T-cell (primary cell): ENCODE measurements around the gene NUDT6. TPM values are rescaled to one million over a fixed set of nuclear protein-coding genes. Genes with fewer than 3 reads are reported as not detected.

ENCODE experiments used
- ATAC-seq, 4 experiments: fragments of 200-7000 bp in 3 of 4; fragments of 150-1000 bp in 1 of 4; cut with Tn5 transposase; replicated peaks in 1 of 4; 1 replicate in 3 of 4; 2 replicates in 1 of 4; pipeline ENCODE4 v1.10.0; 2021; ENCODE audit warnings: moderate library complexity in 3 of 4, mild to moderate bottlenecking in 2 of 4, moderate number of reproducible peaks in 1 of 4
- CTCF ChIA-PET, 2 donors: fragments of 300-600 bp; sonication (Branson Sonifier 250); formaldehyde crosslinking; loops; one replicate each; lab custom pipeline; 2022; ENCODE audit warnings: antibody characterized with exemption in 2 of 2; lab: Charles Lee
- POLR2A ChIA-PET, 2 donors: fragments of 300-600 bp; sonication (Branson Sonifier 250); formaldehyde crosslinking; loops; one replicate each; lab custom pipeline; 2022; ENCODE audit warnings: antibody characterized with exemption in 2 of 2; lab: Charles Lee
- DNase-seq, 35 experiments: peaks; one replicate each; pipeline versions ENCODE4 v3.0.0 to v3.0.0-alpha.2; 2013 to 2023
- H3K27ac ChIP-seq: one replicate; pipeline ENCODE4 v1.5.1; 2013; ENCODE audit warnings: low read length
- H3K27me3 ChIP-seq, 2 experiments: replicated peaks in 1 of 2; 1 replicate in 1 of 2; 2 replicates in 1 of 2; pipeline versions ENCODE4 v1.6.1 to v1.7.0; 2013; ENCODE audit warnings: low read length in 1 of 2, mixed read lengths in 1 of 2; ENCODE audit not compliant: control insufficient read depth in 2 of 2, insufficient read depth in 2 of 2; ENCODE audit errors: extremely low read depth in 1 of 2
- H3K36me3 ChIP-seq, 2 donors: 1 replicate in 1 of 2; 2 replicates in 1 of 2; pipeline versions ENCODE4 v1.6.1 to v1.7.0; 2013; ENCODE audit warnings: low read length in 1 of 2; ENCODE audit not compliant: control insufficient read depth in 2 of 2, insufficient read depth in 1 of 2; ENCODE audit errors: extremely low read depth in 1 of 2
- H3K4me1 ChIP-seq, 2 experiments: 1 replicate in 1 of 2; 2 replicates in 1 of 2; pipeline versions ENCODE4 v1.6.1 to v1.7.0; 2013; ENCODE audit warnings: low read length in 2 of 2, mixed read lengths in 1 of 2; ENCODE audit not compliant: insufficient read depth in 2 of 2, control insufficient read depth in 1 of 2; ENCODE audit errors: extremely low read depth in 1 of 2
- H3K4me3 ChIP-seq, 2 donors: 1 replicate in 1 of 2; 2 replicates in 1 of 2; pipeline versions ENCODE4 v1.5.1 to v1.7.0; 2013; ENCODE audit warnings: mild to moderate bottlenecking in 2 of 2, low read length in 1 of 2, moderate library complexity in 1 of 2; ENCODE audit not compliant: control insufficient read depth in 1 of 2; ENCODE audit errors: extremely low read depth in 1 of 2
- H3K9me3 ChIP-seq: 2 replicates; pipeline ENCODE4 v1.7.0; 2013
- H3K27ac Mint-ChIP-seq, 2 donors: one replicate each; pipeline ENCODE4 v1.8.0; 2020 to 2021; ENCODE audit warnings: mild to moderate bottlenecking in 2 of 2, mixed read lengths in 2 of 2
- H3K27me3 Mint-ChIP-seq, 2 donors: one replicate each; pipeline ENCODE4 v1.8.0; 2021 to 2022; ENCODE audit warnings: mixed read lengths in 2 of 2
- H3K36me3 Mint-ChIP-seq: one replicate; pipeline ENCODE4 v1.8.0; 2021; ENCODE audit warnings: mixed read lengths
- H3K4me1 Mint-ChIP-seq, 3 donors: one replicate each; pipeline ENCODE4 v1.8.0; 2020 to 2022; ENCODE audit warnings: mixed read lengths in 3 of 3, mild to moderate bottlenecking in 1 of 3
- H3K4me3 Mint-ChIP-seq, 3 donors: one replicate each; pipeline ENCODE4 v1.8.0; 2020 to 2022; ENCODE audit warnings: mild to moderate bottlenecking in 3 of 3, mixed read lengths in 3 of 3, moderate library complexity in 3 of 3
- H3K9me3 Mint-ChIP-seq, 3 donors: one replicate each; pipeline ENCODE4 v1.8.0; 2020 to 2022; ENCODE audit warnings: mixed read lengths in 3 of 3
- WGBS: methylation state at CpG from one replicate; pipeline ENCODE4 v1.1.5; 2013; ENCODE audit warnings: missing lambda C conversion rate; ENCODE audit not compliant: insufficient coverage; 5-methylcytosine and 5-hydroxymethylcytosine counted together
- total RNA-seq, 35 experiments: library from RNA in 6 of 35; stranded (reverse) in 6 of 35; fragments of 120-200 nt in 1 of 35; gene quantifications; one replicate each; pipeline versions ENCODE4 v1.2.1 to v1.2.4 and lab custom pipeline; 2013 to 2026

NUDT6 gene
- total RNA-seq, 5 donors from 2014 or later (not counting 1 experiment from before 2014, with no cell fraction given), result 1.3 to 4.4 (median 2.3) TPM

DNA sequence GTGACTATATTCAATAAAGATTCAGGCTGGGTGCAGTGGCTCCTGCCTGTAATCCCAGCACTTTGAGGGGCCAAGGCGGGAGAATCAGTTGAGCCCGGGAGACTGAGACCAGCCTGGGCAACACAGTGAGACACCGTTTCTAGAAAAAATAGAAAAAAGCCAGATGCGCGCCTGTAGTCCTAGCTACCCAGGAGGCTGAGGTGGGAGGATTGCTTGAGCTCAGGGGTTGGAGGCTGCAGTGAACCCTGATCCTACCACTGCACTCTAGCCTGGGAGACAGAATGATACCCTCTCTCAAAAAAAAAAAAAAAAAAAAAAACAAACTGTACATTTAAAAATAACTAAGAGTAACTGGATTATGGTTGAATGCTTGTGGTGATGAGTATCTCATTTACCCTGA lies 1.1 kb downstream of the NUDT6 start:
- Mint-ChIP-seq H3K27me3 (no peaks in the 10 kb centered on the region), H3K36me3 (no peaks in the 10 kb centered on the region), H3K9me3 (no peaks in the 10 kb centered on the region), H3K4me1 (peaks cover 0 to 10% (median 5%) of the 10 kb centered on the region in 3 donors), H3K4me3 (peak overlapping the region in 1 of 3 donors; percentile 64), H3K27ac (no peak overlapping the region)
- ChIA-PET POLR2A (interaction anchor here (0.6 to 0.8 kb wide), 2 partner anchors 9 to 342 kb away, joined by 3 read pairs; no protein-coding TSS in a partner anchor), CTCF (interaction anchor here (0.5 to 0.8 kb wide), 4 partner anchors 68 to 189 kb away, joined by 3 to 6 read pairs (median 4); partner anchors contain the start of gene BBS12 (in 1 of the 2))
- DNase-seq (no peak), ATAC-seq (no peak)
- Histone ChIP-seq H3K36me3 (no peaks in the 10 kb centered on the region), H3K4me3 (no peak overlapping the region), H3K4me1 (peaks cover 10 to 12% of the 10 kb centered on the region in 2 experiments), H3K27me3 (peaks cover 0 to 3% of the 10 kb centered on the region in 2 experiments), H3K9me3 (no peaks in the 10 kb centered on the region), H3K27ac (no peak overlapping the region)
- WGBS, result 100% methylated on average over 2 of the region's 5 CpGs

DNA sequence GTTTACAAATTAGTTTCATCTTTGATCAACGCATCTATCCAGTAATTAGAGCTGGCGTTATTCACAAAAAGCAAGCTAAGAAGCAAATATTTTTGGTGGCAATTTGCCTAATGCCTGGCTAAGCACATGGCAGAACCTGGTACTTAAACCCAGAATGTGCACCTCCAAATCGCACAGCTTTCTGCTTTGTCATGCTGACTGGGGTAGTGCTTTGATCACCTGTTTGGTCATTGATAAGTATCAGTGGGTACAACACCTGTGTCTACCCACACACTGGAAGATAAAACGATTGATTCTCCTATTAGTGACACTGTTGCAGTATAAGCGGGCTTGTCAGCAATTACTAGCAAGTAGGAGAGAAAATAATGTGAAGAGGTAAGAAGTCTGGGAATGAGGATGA lies 1.9 kb downstream of the NUDT6 start:
- ChIA-PET CTCF (interaction anchor here (0.6 to 2.0 kb wide), 4 partner anchors 10 to 1666 kb away, joined by 3 to 7 read pairs (median 5); partner anchors contain the start of gene BBS12 (in 1 of the 2)), POLR2A (no interaction called here)
- Mint-ChIP-seq H3K4me1 (peaks cover 0 to 10% (median 5%) of the 10 kb centered on the region in 3 donors), H3K27ac (no peak overlapping the region), H3K36me3 (peaks cover 3% of the 10 kb centered on the region), H3K4me3 (peak overlapping the region in 1 of 3 donors; percentile 58), H3K27me3 (no peaks in the 10 kb centered on the region), H3K9me3 (no peaks in the 10 kb centered on the region)
- Histone ChIP-seq H3K27ac (no peak overlapping the region), H3K27me3 (peaks cover 0 to 3% of the 10 kb centered on the region in 2 experiments), H3K9me3 (no peaks in the 10 kb centered on the region), H3K36me3 (no peaks in the 10 kb centered on the region), H3K4me3 (no peak overlapping the region), H3K4me1 (peaks cover 10 to 12% of the 10 kb centered on the region in 2 experiments)
- ATAC-seq (no peak), DNase-seq (no peak)
- WGBS, result 100% methylated on average over 2 of the region's 5 CpGs

DNA sequence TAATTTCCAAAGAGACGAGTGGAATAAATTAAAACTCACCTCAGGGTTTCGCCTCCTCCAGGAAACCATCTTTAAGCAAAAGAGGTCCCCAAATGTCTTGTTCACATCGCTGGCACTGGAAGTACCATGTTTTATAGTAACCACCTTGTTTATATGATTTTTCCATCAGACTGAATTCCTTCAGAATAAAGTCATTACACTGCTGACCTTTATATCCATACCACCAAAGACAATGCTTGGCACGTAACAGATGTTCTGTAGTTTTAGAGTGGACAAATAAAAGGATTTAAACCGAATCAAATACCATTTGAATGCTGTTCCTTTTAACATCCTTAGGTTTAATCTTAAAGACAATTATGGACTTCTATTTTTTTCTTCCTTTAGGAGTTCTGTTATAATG lies 4.7 kb downstream of the NUDT6 start:
- H3K36me3 ChIP-seq, result no peaks in the 10 kb centered on the region
- H3K9me3 ChIP-seq, result no peaks in the 10 kb centered on the region
- CTCF ChIA-PET, result no interaction called here
- peaks cover 2 to 6% of the 10 kb centered on the region in 2 experiments for H3K4me1 ChIP-seq
- H3K27ac Mint-ChIP-seq, result no peak overlapping the region
- no peaks in the 10 kb centered on the region for H3K9me3 Mint-ChIP-seq
- H3K27me3 ChIP-seq, result peaks cover 0 to 3% of the 10 kb centered on the region in 2 experiments
- H3K27ac ChIP-seq, result no peak overlapping the region
- 77% methylated on average over 2 of the region's 5 CpGs for WGBS
- H3K36me3 Mint-ChIP-seq, result peaks cover 4% of the 10 kb centered on the region
- ATAC-seq, result no peak
- peaks cover 0 to 3% (median 2%) of the 10 kb centered on the region in 3 donors for H3K4me1 Mint-ChIP-seq
- no peak overlapping the region for H3K4me3 ChIP-seq
- DNase-seq, result no peak
- H3K27me3 Mint-ChIP-seq, result no peaks in the 10 kb centered on the region
- H3K4me3 Mint-ChIP-seq, result no peak overlapping the region
- POLR2A ChIA-PET, result no interaction called here

DNA sequence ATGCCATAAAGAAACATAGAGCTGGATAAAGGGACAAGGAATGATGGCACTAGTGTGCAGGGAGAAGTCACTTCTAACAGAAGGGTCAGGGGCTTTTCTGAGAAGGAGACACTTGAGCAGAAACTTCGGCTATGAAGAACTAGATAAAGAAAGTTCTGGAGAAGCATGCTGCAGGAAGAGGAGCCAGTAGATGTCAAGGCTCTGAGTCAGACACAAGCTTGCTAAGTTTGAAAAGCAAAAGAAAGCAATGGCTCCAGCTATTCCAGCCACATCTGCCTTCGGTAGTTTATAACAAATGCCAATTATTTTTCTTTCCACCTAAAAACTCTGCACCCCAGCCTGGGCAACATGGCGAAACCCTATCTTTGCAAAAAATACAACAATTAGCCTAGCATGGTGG lies 7.5 kb downstream of the NUDT6 start:
- H3K4me3 ChIP-seq, result no peak overlapping the region
- ATAC-seq (no peak), DNase-seq (no peak)
- H3K27ac ChIP-seq, result no peak overlapping the region
- ChIA-PET POLR2A (no interaction called here), CTCF (interaction anchor here (0.7 to 1.6 kb wide), 8 partner anchors 13 to 158 kb away, joined by 3 to 5 read pairs (median 4); no protein-coding TSS in a partner anchor)
- peaks cover 9% of the 10 kb centered on the region for H3K36me3 Mint-ChIP-seq
- no peaks in the 10 kb centered on the region for H3K27me3 ChIP-seq
- no peak overlapping the region for H3K4me3 Mint-ChIP-seq
- H3K9me3 ChIP-seq, result no peaks in the 10 kb centered on the region
- 100% methylated on average over 1 of the region's 3 CpGs for WGBS
- H3K27ac Mint-ChIP-seq, result no peak overlapping the region
- no peaks in the 10 kb centered on the region for H3K9me3 Mint-ChIP-seq
- no peaks in the 10 kb centered on the region for H3K27me3 Mint-ChIP-seq
- H3K4me1 Mint-ChIP-seq, result no peaks in the 10 kb centered on the region
- H3K4me1 ChIP-seq, result no peaks in the 10 kb centered on the region
- no peaks in the 10 kb centered on the region for H3K36me3 ChIP-seq

DNA sequence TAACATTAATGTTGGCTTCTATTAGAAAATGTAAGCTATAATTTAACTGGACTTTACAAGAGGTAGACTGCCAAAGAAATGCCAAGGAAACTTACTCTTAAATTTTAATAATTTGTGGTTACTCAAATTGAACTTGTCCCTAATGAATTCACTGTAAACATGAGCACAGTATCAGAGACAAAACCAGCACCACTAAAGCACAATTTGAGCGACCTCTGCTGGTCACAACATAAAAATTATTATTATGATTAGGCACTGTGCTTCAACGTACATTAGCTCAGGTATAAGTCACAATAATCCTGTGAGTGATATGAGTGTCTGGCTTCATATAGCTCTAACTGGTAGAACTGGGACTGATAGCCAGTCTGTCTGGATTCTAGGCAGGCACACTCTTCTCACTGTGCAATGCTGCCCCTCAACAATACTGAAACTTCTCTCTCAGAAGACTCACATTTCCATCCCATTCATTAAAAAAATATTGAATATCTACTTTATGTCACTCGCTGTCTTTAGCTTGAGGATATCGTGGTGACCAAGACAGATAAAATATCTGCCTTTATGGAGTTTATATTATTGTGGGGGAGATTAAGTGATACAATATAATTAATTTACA lies 8.0 kb downstream of the NUDT6 start:
- H3K27ac Mint-ChIP-seq, result no peak overlapping the region
- H3K36me3 Mint-ChIP-seq, result peaks cover 9% of the 10 kb centered on the region
- Histone ChIP-seq H3K36me3 (no peaks in the 10 kb centered on the region), H3K9me3 (no peaks in the 10 kb centered on the region), H3K4me3 (no peak overlapping the region), H3K4me1 (no peaks in the 10 kb centered on the region), H3K27me3 (no peaks in the 10 kb centered on the region), H3K27ac (no peak overlapping the region)
- CTCF ChIA-PET, result interaction anchor here (0.7 to 1.6 kb wide), 11 partner anchors 12 to 311 kb away, joined by 3 to 5 read pairs (median 4); no protein-coding TSS in a partner anchor
- no peaks in the 10 kb centered on the region for H3K9me3 Mint-ChIP-seq
- H3K4me3 Mint-ChIP-seq, result no peak overlapping the region
- ATAC-seq (peak in 2 of 4 experiments; percentile 44 to 62), DNase-seq (peak in 2 of 35 experiments; percentile 3 to 31)
- H3K4me1 Mint-ChIP-seq, result no peaks in the 10 kb centered on the region
- POLR2A ChIA-PET, result no interaction called here
- H3K27me3 Mint-ChIP-seq, result no peaks in the 10 kb centered on the region
- no CpG with 5 or more reads among the region's 4 CpGs for WGBS

DNA sequence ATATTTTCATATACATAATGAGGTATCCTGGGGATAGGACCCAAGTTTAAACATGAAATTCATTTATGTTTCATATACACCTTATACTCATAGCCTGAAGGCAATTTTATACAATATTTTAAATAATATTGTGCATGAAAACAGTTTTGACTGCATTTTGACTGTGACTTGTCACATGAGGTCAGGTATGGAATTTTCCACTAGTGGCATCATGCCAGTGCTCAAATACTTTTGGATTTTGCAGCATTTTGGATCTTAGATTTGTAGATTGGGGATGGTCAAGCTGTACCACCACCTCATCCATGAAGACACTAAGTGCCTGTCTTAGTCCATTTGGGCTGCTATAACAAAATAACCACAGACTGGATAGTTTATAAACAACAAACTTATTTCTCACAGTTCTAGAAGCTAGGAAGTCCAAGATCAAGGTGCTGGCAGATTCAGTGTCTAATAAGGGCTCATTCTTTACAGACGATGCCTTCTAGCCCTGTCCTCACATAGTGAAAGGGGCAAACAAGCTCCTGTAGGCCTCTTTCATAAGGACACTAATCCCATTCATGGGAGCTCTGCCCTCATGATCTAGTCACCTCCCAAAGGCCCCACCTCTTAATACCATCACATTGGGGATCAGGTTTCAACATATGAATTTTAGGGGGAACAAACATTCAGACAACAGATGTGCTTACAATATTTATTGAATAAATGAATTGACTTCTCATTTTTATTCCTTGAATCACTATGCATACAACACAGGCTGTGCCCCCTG lies 9.4 kb downstream of the NUDT6 start:
- no peaks in the 10 kb centered on the region for H3K4me1 ChIP-seq
- H3K4me3 Mint-ChIP-seq, result no peak overlapping the region
- H3K36me3 ChIP-seq, result no peaks in the 10 kb centered on the region
- no peaks in the 10 kb centered on the region for H3K9me3 Mint-ChIP-seq
- no peak overlapping the region for H3K4me3 ChIP-seq
- no peaks in the 10 kb centered on the region for H3K27me3 ChIP-seq
- H3K4me1 Mint-ChIP-seq, result no peaks in the 10 kb centered on the region
- H3K36me3 Mint-ChIP-seq, result peaks cover 15% of the 10 kb centered on the region
- no peak for ATAC-seq
- DNase-seq, result no peak
- 80% methylated on average over 1 of the region's 1 CpG for WGBS
- ChIA-PET POLR2A (no interaction called here), CTCF (interaction anchor here in 1 of 2 donors (0.6 to 1.2 kb wide), 2 partner anchors 9 to 186 kb away, joined by 3 read pairs; no protein-coding TSS in a partner anchor)
- H3K27ac ChIP-seq, result no peak overlapping the region
- no peaks in the 10 kb centered on the region for H3K27me3 Mint-ChIP-seq
- H3K27ac Mint-ChIP-seq, result no peak overlapping the region
- no peaks in the 10 kb centered on the region for H3K9me3 ChIP-seq
